KG1 (cell line): Measurements from ENCODE around the gene NACA2.

Experiments
- DNase-seq: peaks from one replicate; lab custom pipeline; 2025; lab: John Stamatoyannopoulos, UW

Gene NACA2

DNA sequence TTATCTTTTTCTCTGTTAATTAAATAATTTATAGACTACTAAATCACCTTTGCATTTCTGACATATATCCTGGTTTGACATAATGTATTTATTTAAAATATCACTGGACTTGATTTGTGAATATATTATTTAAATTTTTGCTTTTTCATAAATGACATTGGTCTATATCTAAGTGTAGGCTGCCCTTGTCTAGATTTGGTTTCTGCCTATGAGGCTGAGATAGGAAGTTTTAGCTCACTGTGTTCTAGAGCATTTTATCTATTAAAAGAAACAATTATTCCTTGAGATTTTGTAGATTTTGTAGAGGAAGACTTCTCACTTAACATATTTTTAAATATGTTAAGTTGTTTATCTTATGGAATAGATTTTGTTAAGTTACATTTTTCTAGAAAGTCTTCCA is 43.9 kb downstream of the NACA2 start:
- DNase-seq = no peak

DNA sequence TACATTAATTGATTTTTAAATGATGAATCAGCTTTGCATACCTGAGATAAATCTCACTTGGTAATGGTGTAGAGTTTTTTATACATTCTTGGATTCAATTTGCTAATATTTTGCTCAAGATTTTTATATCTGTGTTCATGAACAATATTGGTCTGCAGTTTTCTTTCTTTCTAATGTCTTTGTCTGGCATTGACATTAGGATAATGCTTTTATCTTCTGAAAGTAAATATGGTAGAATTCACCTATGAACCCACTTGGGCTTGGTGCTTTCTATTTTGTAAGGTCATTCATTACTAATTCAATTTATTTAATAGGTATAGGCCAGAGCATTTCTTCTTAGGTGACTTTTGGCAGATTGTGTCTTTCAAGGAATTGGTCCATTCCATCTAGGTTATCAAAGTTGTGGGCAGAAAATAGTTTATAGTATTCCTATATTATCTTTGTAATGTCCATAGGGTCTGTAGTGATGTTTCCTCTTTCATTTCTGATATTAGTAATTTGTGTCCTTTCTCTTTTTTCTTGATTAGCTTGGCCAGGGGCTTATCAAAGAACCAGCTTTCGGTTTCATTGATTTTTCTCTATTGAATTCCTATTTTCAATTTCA is 45.6 kb downstream of the NACA2 start:
- DNase-seq = no peak

DNA sequence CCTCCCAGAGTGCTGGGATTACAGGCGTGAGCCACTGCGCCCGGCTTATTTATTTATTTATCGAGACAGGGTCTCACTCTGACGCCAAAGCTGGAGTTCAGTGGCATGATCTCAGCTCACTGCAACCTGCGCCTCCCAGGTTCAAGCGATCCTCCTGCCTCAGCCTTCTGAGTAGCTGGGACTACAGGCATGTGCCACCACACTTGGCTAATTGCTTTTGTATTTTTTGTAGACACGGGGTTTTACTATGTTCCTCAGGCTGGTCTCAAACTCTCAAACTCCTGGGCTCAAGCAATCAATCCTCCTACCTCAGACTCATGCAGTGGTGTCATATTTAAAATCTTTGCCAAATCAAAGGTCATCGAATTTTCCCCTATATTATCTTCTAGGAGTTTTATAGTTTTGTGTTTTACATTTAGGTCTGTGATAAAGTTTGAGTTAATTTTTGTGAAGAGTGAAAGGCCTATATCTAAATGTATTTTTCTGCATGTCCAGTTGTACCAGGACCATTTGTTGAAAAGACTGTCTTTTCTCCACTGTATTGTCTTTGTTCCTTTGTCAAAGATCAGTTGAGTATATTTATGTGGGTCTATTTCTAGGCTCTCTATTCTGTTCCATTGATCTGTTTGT is 47.1 kb downstream of the NACA2 start:
- no peak for DNase-seq

DNA sequence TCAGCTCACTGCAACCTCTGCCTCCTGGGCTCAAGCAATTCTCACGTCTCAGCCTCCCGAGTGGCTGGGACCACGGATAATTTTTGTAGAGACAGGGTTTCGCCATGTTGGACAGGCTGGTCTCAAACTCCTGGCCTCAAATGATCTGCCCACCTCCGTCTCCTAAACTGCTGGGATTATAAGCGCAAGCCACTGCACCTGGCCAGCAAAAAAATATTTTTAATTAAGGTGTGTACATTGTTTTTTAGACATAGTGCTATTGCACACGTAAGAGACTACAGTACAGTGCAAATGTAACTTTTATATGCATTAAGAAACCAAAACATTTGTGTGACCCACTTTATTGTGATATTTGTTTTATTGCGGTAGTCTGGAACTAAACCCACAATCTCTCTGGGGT is 49.0 kb downstream of the NACA2 start:
- DNase-seq = no peak

DNA sequence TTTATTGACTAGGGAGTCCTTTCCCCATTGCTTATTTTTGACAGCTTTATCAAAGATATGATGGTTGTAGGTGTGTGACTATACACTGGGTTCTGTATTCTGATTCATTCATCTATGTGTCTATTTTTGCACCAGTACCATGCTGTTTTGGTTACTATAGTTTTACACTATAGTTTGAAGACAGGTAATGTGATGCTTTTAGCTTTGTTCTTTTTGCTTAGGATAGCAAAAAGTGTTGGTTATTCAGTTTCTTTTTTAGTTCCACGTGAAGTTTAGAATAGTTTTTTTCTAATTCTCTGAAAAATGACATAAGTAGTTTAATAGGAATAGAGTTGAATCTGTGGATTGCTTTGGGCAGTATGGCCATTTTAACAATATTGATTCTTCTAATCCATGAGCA is 50.1 kb downstream of the NACA2 start:
- no peak for DNase-seq
